Activated effector memory CD4-positive, alpha-beta T cell treated with Interleukin-2 at 50 U/mL for 16 hours (primary cell): ENCODE results near the gene LRRK1.

ENCODE experiments used
- DNase-seq: peaks from one replicate; pipeline ENCODE4 v3.0.0-alpha.2; 2020

LRRK1 gene

GRCh38 chr15:101010781-101011180 is 91.6 kb downstream of the LRRK1 start:
- DNase-seq = no peak

- no peak for DNase-seq
Observed at GRCh38 chr15:101012326-101013200, 93.4 kb downstream of the LRRK1 start.

- no peak for DNase-seq
Observed at GRCh38 chr15:101013201-101013550, 94.0 kb downstream of the LRRK1 start.

- DNase-seq = no peak
Observed at GRCh38 chr15:101013769-101014675, 94.9 kb downstream of the LRRK1 start.

- peak; percentile 38 for DNase-seq
Observed at GRCh38 chr15:101014921-101015841, 96.0 kb downstream of the LRRK1 start.

- DNase-seq = no peak
Observed at GRCh38 chr15:101016581-101016980, 97.4 kb downstream of the LRRK1 start.

- DNase-seq = no peak
Observed at GRCh38 chr15:101017093-101017754, 98.1 kb downstream of the LRRK1 start.

GRCh38 chr15:101018016-101018415 is 98.9 kb downstream of the LRRK1 start:
- no peak for DNase-seq

- no peak for DNase-seq
Observed at GRCh38 chr15:101018450-101018849, 99.3 kb downstream of the LRRK1 start.

- DNase-seq = no peak
Observed at GRCh38 chr15:101019366-101019896, 100.3 kb downstream of the LRRK1 start.

GRCh38 chr15:101020451-101020850 is 101.3 kb downstream of the LRRK1 start:
- DNase-seq = no peak

- no peak for DNase-seq
Observed at GRCh38 chr15:101020945-101021344, 101.8 kb downstream of the LRRK1 start.

GRCh38 chr15:101022306-101022705 is 103.1 kb downstream of the LRRK1 start:
- DNase-seq = no peak

- DNase-seq = no peak
Observed at GRCh38 chr15:101022876-101023275, 103.7 kb downstream of the LRRK1 start.

- DNase-seq = no peak
Observed at GRCh38 chr15:101023501-101024072, 104.4 kb downstream of the LRRK1 start.

GRCh38 chr15:101024073-101024695 is 105.0 kb downstream of the LRRK1 start:
- DNase-seq = no peak

- DNase-seq = no peak
Observed at GRCh38 chr15:101024706-101025500, 105.7 kb downstream of the LRRK1 start.

GRCh38 chr15:101025501-101025885 is 106.3 kb downstream of the LRRK1 start:
- DNase-seq = no peak

- no peak for DNase-seq
Observed at GRCh38 chr15:101025896-101026631, 106.9 kb downstream of the LRRK1 start.
